NK-92 (cell line): Measurements from ENCODE around the gene GPR37L1.
A peak's percentile ranks its signal among the peaks of the same experiment; 100 is the strongest.

Experiments
- DNase-seq: peaks from one replicate; lab custom pipeline; 2025; ENCODE audit not compliant: unreplicated experiment; lab: John Stamatoyannopoulos, UW

Gene GPR37L1

DNA sequence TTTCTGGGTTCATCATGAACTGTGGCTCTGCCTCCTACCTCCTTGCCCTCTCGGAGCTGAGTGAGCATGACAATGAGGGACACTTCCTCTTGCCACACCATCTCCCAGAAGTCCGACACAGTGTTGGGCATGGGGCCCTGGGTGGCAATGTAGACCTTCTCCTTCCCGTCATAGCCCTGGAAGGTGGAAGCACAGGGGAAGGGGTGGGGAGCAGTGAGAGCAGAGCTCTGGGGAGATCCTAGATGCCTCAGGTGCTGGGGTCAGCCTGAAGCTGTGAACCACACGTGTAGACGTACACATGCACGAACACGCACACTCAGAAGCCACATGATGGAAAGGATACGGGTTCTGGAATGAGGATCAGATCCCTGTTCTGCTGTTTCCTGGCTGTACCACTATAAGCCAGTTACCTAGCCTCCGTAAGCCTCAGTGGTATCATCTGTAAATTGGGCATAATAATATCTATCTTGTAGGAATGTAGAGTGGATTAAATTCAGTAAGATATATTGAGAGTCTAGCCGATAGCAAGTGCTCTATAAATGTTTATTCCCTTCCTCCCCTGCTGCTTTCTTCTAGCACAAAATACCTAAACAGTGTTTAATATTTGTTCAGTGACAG is 31.5 kb downstream of the GPR37L1 start:
- no peak for DNase-seq

DNA sequence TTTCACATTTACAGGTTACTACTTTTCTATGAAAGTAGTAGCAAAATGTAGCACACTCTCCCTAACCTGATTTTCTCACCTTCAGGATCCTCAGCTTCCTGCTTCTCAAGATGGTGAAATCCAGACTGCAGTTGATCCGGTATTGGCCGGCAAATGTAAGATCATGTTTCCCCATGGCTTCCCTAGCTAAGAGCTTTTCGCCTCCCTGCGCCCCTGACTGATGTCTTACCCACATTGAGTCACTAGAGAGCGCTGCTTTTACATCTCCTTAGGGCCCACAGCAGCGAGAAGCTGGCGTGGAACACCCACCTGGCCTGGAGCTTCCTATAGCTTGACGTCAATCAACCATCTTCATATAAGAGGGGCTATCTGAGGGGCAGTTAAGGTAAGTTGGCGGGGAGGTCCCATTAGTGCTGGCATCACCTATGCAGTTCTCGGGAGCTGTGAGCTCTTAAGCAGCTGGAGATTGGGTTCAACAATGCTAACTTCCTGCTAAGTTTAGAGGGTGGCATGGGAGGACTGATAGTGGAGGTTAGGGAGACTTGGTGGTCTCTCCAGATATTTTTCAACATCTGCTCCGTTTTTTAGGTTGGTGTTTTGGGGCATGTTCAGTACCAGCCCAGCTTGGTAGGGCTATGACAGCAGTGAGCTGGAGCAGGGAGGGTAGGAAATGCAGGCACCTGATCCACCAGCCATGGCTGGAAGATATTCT is 32.2 kb downstream of the GPR37L1 start:
- DNase-seq: no peak

DNA sequence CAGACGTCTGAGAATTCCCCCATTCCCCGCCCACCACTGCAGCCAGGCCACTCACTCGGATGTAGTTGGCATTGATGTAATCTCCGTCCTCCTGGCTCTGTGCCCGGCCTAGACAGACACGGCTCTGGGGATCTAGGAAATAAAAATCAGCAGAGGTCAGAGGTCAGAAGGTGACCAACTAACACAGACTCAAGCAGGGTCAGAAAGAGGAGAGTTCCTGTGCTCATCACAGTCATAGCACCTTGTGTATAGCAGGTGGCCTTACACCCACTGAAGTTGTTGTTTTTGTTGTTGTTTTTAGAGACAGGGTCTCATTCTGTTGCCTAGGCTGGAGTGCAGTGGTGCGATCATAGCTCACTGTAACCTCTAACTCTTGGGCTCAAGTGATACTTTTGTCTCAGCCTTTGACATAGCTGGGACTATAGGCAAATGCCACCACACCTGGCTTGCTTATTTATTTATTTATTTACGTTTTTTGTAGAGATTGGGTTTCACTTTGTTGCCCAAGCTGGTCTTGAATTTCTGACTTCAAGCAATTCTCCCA is 32.8 kb downstream of the GPR37L1 start:
- no peak for DNase-seq

DNA sequence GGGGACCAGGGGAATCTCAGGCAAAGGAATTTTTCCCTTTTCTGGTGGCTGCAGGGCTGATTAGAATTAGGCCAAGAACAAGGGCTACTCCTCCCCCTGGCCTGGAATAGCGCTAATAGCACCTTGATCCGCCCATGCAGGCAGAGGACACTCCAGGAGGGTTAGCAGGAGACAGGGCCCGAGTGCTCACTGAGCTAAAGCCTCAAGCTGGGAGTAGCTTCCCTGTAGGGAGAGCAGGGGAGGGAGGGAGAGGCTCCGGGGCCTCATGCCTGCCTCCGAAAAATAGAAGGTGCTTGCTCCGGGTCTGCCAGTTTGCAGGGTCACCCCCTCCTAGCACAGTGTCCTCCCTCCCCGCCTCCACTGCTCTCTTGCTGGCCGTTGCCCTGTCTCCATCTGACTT is 33.9 kb downstream of the GPR37L1 start:
- DNase-seq: no peak

DNA sequence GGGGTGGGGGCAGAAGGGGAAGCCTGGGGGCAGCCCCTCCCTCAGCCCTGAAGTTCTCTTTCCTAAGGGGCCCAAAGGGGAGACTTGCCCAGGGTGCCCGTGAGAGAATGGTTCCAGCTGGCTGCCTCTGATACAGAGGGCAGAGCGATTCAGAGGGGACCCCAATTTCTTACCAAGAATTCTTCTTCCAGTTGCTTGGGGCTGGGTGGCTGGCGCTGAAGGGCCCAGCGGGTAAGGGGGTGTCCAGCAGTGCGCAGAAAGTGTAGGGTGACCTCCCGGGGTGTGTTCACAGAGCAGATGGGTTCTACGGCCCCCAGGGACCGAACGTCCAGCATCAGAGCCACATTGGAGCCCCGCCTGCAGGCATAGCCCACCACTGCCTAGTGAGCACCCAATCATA is 35.2 kb downstream of the GPR37L1 start:
- no peak for DNase-seq

DNA sequence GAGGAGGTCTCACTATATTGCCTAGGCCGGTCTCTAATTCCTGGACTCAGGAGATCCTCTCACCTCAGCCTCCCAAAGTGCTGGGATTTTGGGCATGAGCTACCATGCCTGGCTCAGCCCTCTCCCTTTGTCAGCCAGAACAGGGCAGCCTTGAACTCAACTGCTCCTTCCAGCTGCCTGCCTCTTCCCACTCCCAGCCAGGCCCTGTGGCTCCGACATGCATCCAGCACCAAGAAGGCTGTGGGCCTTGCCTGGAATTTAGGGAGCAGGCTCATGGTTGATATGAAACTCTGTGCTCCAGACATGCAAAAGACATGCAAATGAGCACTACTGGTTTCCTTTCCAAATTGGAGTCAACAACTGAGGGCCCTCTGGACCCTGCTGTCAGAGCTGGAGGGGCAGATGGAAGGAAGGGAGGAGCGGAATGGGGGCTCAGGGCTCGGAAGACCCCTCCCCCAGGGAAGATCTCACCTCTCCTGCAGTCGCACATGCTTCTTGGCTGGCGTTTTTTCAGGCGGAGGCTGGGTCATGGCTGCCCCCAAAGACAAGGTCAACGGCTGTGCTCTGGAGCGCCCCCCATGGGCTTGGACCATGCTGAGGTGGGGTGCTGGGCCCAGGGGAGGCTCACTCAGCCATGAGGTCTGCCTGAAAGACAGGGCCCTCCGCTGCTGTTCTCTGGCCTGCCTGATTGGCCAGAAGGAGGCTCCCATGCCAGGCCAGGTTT is 36.3 kb downstream of the GPR37L1 start:
- DNase-seq: no peak

DNA sequence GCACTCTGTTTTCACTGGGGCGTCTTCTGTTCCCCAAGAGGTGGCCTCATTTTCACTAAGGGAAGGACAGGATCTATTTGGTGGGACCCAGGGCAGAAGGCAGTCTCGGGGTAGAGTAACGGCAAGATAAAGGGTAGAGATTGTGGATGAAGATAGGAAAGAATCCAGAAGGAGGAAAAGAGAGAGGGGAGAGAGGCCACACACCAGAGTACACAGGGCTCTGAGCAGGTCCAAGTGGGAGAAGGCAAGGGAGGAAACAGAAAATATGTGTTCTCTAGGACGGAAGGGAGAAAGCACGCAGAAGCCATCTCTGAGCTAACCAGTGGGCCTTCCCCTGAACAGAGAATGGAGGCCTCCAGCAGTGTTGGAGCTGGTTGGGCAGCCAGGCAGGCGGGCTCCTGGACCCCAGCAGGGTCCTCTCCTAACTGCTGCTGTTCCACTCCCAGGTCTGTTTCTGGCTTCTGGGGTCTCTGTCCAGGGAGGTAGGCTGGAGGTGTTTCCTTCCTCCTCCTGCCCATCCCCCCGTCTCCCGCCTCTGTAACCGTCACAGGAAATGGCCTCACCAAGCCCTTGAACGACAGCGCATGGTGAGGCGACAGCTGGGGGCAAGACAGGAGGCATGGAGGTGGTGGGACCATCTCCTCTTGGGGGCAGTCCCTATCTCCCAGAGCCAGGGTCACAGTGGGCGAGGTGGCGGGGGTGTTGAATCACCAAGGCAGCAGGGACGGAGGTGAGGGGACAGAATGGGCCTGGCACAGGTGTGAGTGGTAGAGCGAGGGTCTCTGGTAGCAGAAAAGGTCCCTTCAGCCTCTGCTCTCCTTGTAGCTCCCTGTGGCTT is 37.0 kb downstream of the GPR37L1 start:
- peak; percentile 11 for DNase-seq

DNA sequence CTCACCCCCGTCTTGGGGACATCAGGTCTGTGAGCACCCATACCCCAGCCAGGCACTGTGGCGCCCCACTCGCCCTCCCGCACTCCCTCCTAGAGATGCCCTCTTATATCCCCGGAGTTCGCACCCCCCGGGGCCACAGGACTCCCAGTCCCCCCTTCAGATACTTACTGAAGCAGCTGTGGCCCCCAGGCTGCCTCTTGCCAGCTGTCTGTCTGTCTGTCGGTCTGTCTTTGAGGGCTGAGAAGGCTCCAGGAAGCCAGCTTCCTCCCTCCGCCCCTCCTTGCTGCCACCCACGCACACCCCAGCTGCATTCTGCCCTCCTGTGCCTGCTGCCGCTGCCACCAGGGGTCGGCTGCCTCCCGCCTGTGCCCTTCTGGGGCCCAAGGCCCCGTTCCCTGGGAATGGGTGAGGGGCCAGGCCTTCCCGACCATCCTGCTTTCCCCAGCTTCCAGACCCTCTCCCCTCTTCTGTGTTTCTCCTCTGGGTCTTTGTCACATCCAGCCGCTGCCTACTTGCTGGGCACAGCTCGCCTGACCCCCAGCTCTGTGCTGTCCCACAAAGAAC is 37.7 kb downstream of the GPR37L1 start, which contains the start of gene PTPN7:
PTPN7 (minus strand) TSS at position 226 of the 564 bp plus-strand sequence. CDS start 1,200 bp downstream, outside the sequence.
- no peak for DNase-seq

DNA sequence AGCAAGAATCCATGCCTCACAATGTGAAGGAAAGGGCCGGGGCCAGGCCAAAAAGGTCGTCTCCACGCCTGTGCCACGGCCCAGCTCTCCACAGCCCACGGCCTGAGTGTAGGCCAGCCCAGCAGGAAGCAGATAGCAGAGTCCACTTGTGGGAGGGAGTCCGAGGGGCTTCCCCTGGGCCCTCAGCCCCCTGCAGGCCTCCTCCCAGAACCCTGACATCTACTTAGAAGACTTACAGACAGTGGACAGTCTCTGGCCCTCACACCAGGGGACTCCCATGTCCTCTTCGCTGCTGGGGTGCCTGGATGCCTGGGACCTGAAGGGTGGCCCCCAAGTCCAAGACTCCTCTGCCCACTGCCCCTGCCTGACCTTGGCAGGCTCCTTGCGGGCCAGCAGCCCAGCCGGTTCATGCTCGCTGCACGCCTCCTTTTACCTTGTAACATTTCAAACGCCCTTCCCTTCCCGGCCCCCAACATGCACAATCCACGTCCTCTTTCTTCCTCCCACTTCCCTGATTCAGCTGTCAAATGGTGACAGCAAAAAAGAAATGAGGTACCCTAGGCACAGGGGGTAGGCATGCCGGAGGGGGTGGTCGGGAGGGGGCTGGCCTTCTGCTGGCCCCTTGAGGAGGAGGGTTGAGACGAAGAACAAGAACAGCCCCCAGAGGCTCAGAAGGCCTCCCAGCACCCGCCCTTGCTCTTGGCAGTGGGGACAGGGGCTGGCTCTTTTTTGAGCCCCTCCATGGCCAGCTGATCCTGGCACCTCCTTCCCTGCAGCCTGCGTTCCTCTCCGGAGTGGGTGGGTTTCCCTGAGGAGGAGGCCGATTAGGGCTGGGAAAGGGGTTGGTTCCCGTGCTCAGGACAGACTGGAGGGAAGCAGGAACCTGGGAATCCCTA is 38.7 kb downstream of the GPR37L1 start:
- no peak for DNase-seq

DNA sequence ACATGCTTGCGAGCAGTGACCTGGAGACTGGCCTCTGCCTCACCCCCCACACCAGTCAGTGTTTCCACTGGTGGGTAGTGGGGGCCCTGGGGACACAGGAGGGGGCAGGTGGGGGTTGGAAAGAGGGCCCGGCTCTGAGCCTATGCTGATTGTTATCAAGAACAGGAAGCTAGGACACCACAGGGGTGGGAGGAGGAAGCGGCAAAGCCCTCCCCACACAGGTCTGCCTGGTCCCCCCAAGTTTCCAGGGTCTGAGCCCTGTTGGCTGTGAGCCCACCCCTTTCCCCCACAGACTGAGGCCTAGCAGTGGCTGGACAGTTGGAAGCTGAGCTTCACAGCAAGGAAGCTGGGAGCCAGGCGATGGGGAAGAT is 39.3 kb downstream of the GPR37L1 start:
- DNase-seq: no peak

DNA sequence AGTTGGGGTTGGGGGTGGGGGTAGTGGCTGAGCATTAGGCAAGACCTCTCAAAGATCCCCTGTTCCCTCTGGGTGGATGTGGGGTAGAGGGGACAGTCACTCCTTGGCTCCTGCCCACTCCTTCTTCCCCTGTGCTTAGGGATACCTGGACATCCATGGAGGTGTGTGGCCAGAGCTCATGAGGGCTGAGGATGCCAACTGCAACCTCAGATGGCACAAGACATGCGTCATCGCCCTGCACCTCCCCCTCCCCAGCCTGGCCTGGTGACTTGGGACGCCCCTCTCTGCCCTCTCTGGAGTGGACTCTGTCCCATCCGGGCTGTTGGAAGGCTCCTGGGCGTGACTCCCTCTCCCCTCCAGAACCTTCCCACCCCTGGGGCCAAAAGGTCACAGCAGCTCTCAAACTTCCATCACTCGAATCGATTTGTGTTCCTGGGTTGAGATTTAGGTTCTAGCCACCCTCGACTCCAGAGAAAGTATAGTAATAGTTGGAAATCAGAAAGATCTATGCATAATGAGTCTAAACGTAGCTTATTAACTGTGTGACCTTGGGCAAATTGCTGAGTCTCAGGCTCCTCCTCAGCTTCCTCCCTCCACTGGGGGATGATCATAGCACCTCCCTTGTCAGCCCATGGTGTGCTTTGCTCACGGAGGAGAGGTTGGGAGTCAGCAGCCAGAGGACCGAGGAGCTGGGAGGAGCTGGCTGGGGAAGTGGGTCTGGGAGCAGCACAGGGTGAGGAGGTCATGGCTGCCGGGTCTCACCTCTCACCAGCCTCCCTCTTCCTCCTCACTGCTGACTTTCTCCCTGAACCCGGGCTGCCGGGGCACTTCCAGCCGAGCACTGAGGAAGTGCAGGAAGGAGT is 39.9 kb downstream of the GPR37L1 start:
- DNase-seq: no peak

DNA sequence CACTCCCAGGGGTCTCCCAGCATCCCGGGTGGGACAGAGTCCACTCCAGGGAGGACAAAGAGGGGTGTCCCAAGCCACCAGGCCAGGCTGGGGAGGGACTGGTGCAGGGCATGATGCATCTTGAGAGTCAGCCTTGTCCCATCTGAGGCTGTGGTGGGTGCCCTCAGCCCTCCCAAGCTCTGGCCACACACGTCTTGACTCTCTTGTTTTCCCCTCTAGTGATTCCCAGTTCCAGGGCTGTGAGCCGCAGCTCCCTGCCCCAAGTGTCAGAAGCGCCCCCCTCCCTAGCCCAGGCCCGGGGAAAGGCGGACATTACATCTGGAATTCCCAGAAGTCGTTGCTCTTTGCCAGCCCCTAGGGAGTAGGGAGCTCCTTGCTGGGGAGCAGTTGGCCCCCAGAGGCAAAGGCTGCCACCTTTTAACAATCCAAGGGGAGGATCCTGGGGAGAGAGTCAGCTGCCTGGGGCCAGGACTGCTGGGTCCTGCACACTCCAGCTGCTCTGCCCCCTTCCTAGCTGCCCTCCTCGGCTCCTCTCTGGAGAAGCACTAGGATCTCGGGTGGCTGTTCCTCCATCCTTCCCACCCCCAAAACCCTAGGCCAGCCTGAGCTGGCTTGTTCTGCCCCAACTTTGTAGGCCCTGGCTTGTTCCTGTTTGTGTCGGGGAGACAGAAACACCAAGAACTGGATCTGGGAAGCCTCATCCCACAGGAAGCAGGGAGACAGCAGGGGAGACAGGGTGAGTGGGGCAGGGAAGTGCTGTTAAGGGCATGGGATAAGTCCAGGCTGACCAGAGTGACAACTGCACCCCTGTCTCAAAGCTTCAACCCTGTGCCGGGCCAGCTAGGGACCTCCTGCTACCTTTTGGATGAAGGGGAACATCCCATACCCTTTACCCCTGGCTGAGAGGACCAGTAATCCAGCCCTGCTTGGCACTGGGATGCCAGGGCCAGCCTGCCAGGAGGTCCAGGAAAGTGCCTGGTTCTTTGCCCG is 40.9 kb downstream of the GPR37L1 start:
- DNase-seq: no peak

DNA sequence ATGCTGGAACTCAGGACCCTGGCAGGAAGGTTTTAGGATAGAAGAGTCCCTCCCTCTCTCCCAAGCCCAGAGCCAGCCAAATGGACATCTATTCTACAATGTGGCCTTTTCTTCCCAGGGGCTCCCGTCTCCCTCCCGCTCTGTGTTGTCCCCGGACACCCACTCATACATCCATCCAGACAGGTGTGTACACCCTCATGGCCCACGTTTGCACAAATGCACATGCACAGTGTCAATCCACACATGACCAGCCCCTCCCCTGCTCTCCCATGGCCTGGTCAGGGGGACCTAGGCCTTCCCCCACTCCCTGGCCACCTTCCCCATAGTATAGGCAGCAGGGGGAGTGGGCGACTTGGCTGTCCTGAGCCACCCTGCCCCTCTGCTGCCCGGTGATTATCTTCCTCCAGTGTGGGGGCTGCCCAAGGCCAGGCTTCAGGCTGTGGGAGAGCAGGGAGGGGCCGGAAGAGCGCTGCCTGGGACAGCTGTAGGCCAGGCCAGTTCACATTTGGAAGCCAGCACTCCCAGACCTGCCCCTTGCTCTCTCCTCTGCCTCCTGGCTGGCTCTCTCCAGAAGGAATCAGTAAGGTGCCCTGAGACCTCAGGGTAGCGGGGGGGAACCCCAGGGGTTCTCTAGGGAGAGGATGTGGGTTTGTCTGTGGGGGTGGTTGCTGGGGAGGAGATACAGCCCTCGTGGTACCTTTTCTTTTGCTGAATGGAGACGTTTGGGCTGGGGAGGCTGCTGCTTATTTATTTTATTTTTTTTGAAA is 41.7 kb downstream of the GPR37L1 start:
- DNase-seq: peak; percentile 37

DNA sequence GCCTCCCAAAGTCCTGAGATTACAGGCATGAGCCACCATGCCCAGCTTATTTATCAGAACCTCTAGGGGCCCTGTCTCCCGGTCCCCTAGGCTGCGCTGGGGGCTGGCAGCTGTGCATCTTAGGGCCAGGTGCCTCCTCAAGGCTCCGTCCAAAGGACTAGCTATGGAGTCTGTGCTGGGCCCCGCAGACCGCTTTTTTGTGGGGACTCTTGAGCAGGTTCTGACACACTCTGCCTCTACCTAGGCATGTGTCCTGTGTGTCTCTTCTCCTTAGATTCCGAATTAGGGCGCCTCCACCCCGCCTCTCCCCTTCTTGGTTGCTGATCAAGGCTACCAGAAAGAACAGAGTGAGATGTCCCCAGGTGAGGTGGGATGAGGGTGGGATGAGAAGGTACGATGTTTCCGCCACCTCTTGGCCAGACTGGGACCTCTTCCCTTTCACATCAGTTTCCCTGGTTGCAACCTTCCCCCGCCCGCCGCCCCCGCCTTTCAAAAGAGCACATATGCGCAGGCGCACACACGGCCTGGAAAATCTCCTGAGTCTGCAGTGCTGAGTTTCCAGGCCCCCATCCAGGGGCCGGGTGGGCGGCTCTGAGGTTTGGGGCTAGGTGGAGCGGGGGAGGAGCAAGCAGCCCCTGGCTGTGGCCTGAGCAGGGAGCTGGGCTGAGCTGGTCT is 42.7 kb downstream of the GPR37L1 start:
- DNase-seq: no peak

DNA sequence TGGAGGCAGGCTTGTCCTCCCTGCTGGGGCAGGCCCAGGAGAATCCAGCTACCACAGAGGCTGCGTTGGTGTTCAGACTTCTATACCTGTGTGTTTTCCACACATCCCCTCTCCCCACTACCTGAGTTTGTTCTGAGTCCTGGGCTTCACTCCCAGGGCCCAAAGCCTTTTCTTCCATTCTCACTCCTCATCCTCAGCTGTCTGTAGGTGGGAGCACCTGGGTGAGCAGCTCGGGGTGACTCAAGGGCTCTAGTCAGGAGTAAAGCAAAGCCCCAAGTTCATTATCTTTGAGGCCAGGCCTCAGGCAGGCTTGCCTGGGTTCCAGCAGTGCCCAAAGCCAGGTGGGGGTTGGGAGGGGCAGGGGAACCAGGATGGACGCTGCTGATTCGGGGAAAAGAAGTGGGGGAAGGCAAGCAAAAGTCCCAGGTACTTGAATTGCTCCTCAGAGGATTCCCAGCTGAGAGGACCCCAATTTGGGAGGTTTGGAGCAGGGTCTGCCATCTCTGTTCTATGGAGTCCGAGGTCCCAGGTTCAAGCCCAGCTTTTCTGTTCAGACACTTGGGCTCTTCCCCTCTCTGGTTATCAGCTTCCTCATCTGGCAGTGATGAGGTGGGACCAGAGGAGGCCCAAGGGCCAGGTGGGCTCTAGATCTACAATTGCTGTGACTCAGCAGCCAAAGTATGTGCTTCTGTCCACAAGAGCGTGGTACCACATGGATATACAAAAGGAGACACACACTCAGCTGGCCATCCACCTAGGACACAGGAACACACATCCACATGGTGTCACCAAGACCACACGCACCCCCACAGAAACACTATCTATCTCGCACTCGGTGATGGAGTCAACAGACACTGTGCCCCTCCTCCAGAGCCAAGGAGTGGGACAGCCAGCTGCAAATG is 43.5 kb downstream of the GPR37L1 start:
- DNase-seq: no peak
